Type B pancreatic cell (in vitro differentiated cells): ENCODE measurements around the gene ODR4. TPM values are rescaled to one million over a fixed set of nuclear protein-coding genes. Genes with fewer than 3 reads are reported as not detected.

Source experiments
- DNase-seq: peaks from one replicate; pipeline ENCODE4 v3.0.0; 2021; ENCODE audit warnings: mixed read lengths; ENCODE audit not compliant: unreplicated experiment; ENCODE audit errors: extremely low spot score
- H3K27ac Mint-ChIP-seq: 2 replicates; pipeline ENCODE4 v1.8.0; 2021; ENCODE audit warnings: mild to moderate bottlenecking, mixed read lengths
- H3K27me3 Mint-ChIP-seq: 2 replicates; pipeline ENCODE4 v1.8.0; 2021; ENCODE audit warnings: mixed read lengths
- H3K36me3 Mint-ChIP-seq: 2 replicates; pipeline ENCODE4 v1.8.0; 2021; ENCODE audit warnings: mixed read lengths
- H3K4me1 Mint-ChIP-seq: one replicate; pipeline ENCODE4 v1.8.0; 2021; ENCODE audit warnings: mixed read lengths; ENCODE audit not compliant: unreplicated experiment
- H3K4me3 Mint-ChIP-seq: 2 replicates; pipeline ENCODE4 v1.8.0; 2021; ENCODE audit warnings: mild to moderate bottlenecking, mixed read lengths
- H3K9me3 Mint-ChIP-seq: 2 replicates; pipeline ENCODE4 v1.8.0; 2021; ENCODE audit warnings: mixed read lengths
- CTCF ChIP-seq: fragments of 200-600 bp; sonication (generic); conservative IDR thresholded peaks from 2 replicates; pipeline ENCODE4 v1.5.0; 2021; ENCODE audit warnings: antibody characterized with exemption, mild to moderate bottlenecking
- total RNA-seq: library from RNA; stranded (reverse); gene quantifications from 2 replicates; pipeline ENCODE4 v1.2.1, GENCODE V29; 2021; ENCODE audit warnings: low replicate concordance

Gene ODR4
- total RNA-seq, 1 donor from 2014 or later, result 22.3 TPM

- Mint-ChIP-seq H3K4me3 (no peak overlapping the region), H3K27ac (no peak overlapping the region), H3K4me1 (no peaks in the 10 kb centered on the region), H3K27me3 (no peaks in the 10 kb centered on the region), H3K9me3 (no peaks in the 10 kb centered on the region), H3K36me3 (no peaks in the 10 kb centered on the region)
- DNase-seq, result no peak
- TF ChIP-seq CTCF, result no peak
Measured at GRCh38 chr1:186426118-186426517, 50.5 kb downstream of the ODR4 start.

- Mint-ChIP-seq H3K36me3 (no peaks in the 10 kb centered on the region), H3K4me3 (no peak overlapping the region), H3K27me3 (no peaks in the 10 kb centered on the region), H3K4me1 (no peaks in the 10 kb centered on the region), H3K27ac (no peak overlapping the region), H3K9me3 (no peaks in the 10 kb centered on the region)
- TF ChIP-seq CTCF, result no peak
- DNase-seq, result no peak
Measured at GRCh38 chr1:186429017-186429416, 53.4 kb downstream of the ODR4 start.

GRCh38 chr1:186435336-186435735 lies 59.7 kb downstream of the ODR4 start:
- DNase-seq, result no peak
- Mint-ChIP-seq H3K27ac (no peak overlapping the region), H3K9me3 (no peaks in the 10 kb centered on the region), H3K4me3 (no peak overlapping the region), H3K27me3 (no peaks in the 10 kb centered on the region), H3K4me1 (no peaks in the 10 kb centered on the region), H3K36me3 (no peaks in the 10 kb centered on the region)
- TF ChIP-seq CTCF, result no peak

- H3K4me1 Mint-ChIP-seq, result no peaks in the 10 kb centered on the region
- no peak overlapping the region for H3K4me3 Mint-ChIP-seq
- no peaks in the 10 kb centered on the region for H3K36me3 Mint-ChIP-seq
- no peak for DNase-seq
- no peaks in the 10 kb centered on the region for H3K27me3 Mint-ChIP-seq
- no peaks in the 10 kb centered on the region for H3K9me3 Mint-ChIP-seq
- no peak for TF ChIP-seq CTCF
- H3K27ac Mint-ChIP-seq, result no peak overlapping the region
Measured at GRCh38 chr1:186438567-186438966, 62.9 kb downstream of the ODR4 start.

GRCh38 chr1:186440584-186440983 lies 64.9 kb downstream of the ODR4 start:
- Mint-ChIP-seq H3K4me1 (no peaks in the 10 kb centered on the region), H3K36me3 (no peaks in the 10 kb centered on the region), H3K27ac (no peak overlapping the region), H3K27me3 (no peaks in the 10 kb centered on the region), H3K4me3 (no peak overlapping the region), H3K9me3 (no peaks in the 10 kb centered on the region)
- TF ChIP-seq CTCF, result no peak
- no peak for DNase-seq

- Mint-ChIP-seq H3K4me3 (no peak overlapping the region), H3K4me1 (no peaks in the 10 kb centered on the region), H3K27ac (no peak overlapping the region), H3K27me3 (no peaks in the 10 kb centered on the region), H3K9me3 (no peaks in the 10 kb centered on the region), H3K36me3 (no peaks in the 10 kb centered on the region)
- TF ChIP-seq CTCF, result no peak
- no peak for DNase-seq
Measured at GRCh38 chr1:186442651-186443375, 67.2 kb downstream of the ODR4 start.
